ENCODE results near the gene RNLS. TPM values are rescaled to one million over a fixed set of nuclear protein-coding genes. Genes with fewer than 3 reads are reported as not detected.

Gene RNLS
- 1 to 10 TPM; 4.0 to 6.8 (median 4.4) TPM for total RNA-seq
- total RNA-seq (2013) = 8.8 TPM

DNA sequence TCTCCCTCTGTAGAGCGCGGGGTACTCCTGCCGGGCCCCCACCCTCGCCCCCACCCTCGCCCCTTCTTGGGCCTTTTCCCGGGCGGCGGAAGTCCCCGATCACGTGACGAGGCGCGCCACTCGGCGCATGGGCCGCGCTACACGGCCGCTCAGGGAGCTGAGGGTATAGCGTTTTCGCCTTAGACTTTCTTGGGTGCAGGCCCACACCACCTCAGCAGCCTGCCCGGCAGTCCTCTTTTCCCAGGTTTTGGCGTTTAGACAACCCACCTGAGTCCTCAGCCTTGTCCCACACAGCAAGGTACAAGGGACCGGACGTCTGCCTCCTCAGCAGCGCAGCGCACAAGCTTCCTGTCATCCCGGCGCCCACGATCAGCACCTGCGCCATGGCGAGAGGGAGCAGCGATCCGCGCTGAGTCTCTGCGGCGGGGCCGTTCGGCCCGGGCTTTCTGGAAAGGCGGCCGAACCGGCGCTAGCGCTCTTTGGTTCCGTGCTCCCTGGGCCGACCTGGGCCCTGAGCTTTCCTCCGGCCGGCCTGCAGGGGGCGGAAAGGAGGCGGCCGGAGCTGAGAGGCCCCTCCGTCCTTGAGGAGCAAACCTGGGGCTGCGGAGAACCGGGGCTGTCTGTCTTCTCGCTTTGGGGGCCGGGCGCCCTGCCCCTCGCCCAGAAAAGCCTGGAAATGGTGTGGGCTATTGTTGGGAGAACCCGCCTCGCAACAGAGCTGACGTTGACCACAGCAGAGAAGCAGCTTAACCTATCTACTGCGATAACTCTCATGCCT is at the start of gene RNLS:
Gene RNLS, minus strand, starts transcription at position 513 of the 778 bp plus-strand sequence.
- peak within 1 kb of the TSS; percentile 80 for H3K27ac ChIP-seq (ENCODE audit: low read length)
- TF ChIP-seq, protein P1, sequence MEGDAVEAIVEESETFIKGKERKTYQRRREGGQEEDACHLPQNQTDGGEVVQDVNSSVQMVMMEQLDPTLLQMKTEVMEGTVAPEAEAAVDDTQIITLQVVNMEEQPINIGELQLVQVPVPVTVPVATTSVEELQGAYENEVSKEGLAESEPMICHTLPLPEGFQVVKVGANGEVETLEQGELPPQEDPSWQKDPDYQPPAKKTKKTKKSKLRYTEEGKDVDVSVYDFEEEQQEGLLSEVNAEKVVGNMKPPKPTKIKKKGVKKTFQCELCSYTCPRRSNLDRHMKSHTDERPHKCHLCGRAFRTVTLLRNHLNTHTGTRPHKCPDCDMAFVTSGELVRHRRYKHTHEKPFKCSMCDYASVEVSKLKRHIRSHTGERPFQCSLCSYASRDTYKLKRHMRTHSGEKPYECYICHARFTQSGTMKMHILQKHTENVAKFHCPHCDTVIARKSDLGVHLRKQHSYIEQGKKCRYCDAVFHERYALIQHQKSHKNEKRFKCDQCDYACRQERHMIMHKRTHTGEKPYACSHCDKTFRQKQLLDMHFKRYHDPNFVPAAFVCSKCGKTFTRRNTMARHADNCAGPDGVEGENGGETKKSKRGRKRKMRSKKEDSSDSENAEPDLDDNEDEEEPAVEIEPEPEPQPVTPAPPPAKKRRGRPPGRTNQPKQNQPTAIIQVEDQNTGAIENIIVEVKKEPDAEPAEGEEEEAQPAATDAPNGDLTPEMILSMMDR (IDR thresholded peaks at IDR 0.05) = peak; percentile 73
- peaks cover 5% of the 10 kb centered on the region for H3K27me3 ChIP-seq (ENCODE audit: control insufficient read depth, insufficient read depth, low read length)
- H3K4me3 ChIP-seq (ENCODE audit: low read length) = peak within 1 kb of the TSS; percentile 74
- no peaks in the 10 kb centered on the region for H3K36me3 Mint-ChIP-seq
- no peaks in the 10 kb centered on the region for H3K36me3 ChIP-seq (ENCODE audit: control insufficient read depth, insufficient read depth, low read length)
- no peaks in the 10 kb centered on the region for H3K9me3 Mint-ChIP-seq
- ATAC-seq (peak; percentile 85 to 87 (median 86)), DNase-seq (peak; percentile 55 to 82)
- peak within 1 kb of the TSS; percentile 88 to 94 for H3K27ac Mint-ChIP-seq
- 2% methylated on average over 61 of the region's 63 CpGs for WGBS (ENCODE audit: insufficient coverage)
- no peaks in the 10 kb centered on the region for H3K9me3 ChIP-seq (ENCODE audit: control insufficient read depth, insufficient read depth, low read length)
- H3K4me3 Mint-ChIP-seq = peak within 1 kb of the TSS; percentile 94
- intact Hi-C loops (cut with micrococcal nuclease) = no loop called here
- peaks cover 11 to 12% of the 10 kb centered on the region in 2 donors for H3K4me1 Mint-ChIP-seq
- H3K27me3 Mint-ChIP-seq (ENCODE audit: low read depth in 2 of 2) = peaks cover 12 to 22% of the 10 kb centered on the region in 2 donors
- H3K4me1 ChIP-seq (ENCODE audit: control insufficient read depth, insufficient read depth, low read length) = peaks cover 6% of the 10 kb centered on the region

DNA sequence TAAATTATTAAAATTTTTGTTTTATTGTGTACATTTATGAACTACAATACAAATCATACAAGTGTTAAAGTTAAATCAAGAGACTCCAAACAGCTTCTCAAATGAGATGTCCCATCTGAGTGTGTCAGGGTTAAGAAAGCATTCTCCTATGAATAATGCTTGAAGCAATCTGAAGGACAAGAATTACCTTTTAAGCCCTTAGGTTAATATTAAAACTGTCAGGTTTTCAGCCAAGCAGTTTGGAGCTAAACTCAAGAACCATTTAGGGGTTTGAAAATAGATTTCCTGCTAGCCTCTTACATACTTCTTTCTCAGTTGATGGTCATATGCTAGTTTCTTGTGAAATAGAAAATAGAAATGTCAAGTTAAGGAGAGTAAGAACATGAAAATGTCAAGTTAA is 41.7 kb upstream of the RNLS start:
- H3K4me3 Mint-ChIP-seq = no peak overlapping the region
- no peak overlapping the region for H3K27ac Mint-ChIP-seq
- Histone ChIP-seq H3K9me3 (ENCODE audit: control insufficient read depth, insufficient read depth, low read length) (no peaks in the 10 kb centered on the region), H3K36me3 (ENCODE audit: control insufficient read depth, insufficient read depth, low read length) (no peaks in the 10 kb centered on the region), H3K27me3 (ENCODE audit: control insufficient read depth, insufficient read depth, low read length) (no peaks in the 10 kb centered on the region), H3K27ac (ENCODE audit: low read length) (no peak overlapping the region), H3K4me3 (ENCODE audit: low read length) (no peak overlapping the region), H3K4me1 (ENCODE audit: control insufficient read depth, insufficient read depth, low read length) (no peaks in the 10 kb centered on the region)
- DNase-seq = no peak
- peaks cover 0 to 3% of the 10 kb centered on the region in 2 donors for H3K27me3 Mint-ChIP-seq (ENCODE audit: low read depth in 2 of 2)
- H3K9me3 Mint-ChIP-seq = no peaks in the 10 kb centered on the region
- intact Hi-C loops (cut with micrococcal nuclease) = no loop called here
- no peaks in the 10 kb centered on the region for H3K36me3 Mint-ChIP-seq
- TF ChIP-seq, protein P1 (IDR thresholded peaks at IDR 0.05) = no peak
- ATAC-seq = no peak
- no peaks in the 10 kb centered on the region for H3K4me1 Mint-ChIP-seq

DNA sequence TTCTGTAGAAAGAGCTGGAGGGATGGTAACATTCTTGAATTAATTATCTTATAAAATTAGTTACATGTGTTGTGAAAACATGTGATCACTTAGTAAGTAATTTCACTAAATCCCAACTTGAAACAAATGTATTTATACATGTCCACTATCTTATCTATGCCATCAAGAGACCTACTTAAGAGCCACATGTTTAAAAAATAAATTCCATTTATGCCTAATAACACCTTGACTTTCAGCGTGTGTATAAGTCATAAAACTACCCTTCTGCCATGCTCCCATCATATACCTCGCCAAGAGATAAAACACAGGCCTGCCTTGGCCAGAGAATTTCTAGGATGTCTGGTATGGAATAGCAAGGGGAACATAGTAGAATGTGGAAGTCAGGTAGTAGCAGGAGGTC is 40.7 kb upstream of the RNLS start:
- TF ChIP-seq, protein P1 (IDR thresholded peaks at IDR 0.05) = no peak
- Histone ChIP-seq H3K27me3 (ENCODE audit: control insufficient read depth, insufficient read depth, low read length) (no peaks in the 10 kb centered on the region), H3K27ac (ENCODE audit: low read length) (no peak overlapping the region), H3K9me3 (ENCODE audit: control insufficient read depth, insufficient read depth, low read length) (no peaks in the 10 kb centered on the region), H3K36me3 (ENCODE audit: control insufficient read depth, insufficient read depth, low read length) (no peaks in the 10 kb centered on the region), H3K4me1 (ENCODE audit: control insufficient read depth, insufficient read depth, low read length) (no peaks in the 10 kb centered on the region), H3K4me3 (ENCODE audit: low read length) (no peak overlapping the region)
- Mint-ChIP-seq H3K27ac (no peak overlapping the region), H3K4me3 (no peak overlapping the region), H3K4me1 (no peaks in the 10 kb centered on the region), H3K36me3 (no peaks in the 10 kb centered on the region), H3K27me3 (ENCODE audit: low read depth in 2 of 2) (peaks cover 0 to 3% of the 10 kb centered on the region in 2 donors), H3K9me3 (no peaks in the 10 kb centered on the region)
- DNase-seq (no peak), ATAC-seq (no peak)
- WGBS (ENCODE audit: insufficient coverage) = 100% methylated on average over 1 of the region's 2 CpGs
- intact Hi-C loops (cut with micrococcal nuclease) = no loop called here

DNA sequence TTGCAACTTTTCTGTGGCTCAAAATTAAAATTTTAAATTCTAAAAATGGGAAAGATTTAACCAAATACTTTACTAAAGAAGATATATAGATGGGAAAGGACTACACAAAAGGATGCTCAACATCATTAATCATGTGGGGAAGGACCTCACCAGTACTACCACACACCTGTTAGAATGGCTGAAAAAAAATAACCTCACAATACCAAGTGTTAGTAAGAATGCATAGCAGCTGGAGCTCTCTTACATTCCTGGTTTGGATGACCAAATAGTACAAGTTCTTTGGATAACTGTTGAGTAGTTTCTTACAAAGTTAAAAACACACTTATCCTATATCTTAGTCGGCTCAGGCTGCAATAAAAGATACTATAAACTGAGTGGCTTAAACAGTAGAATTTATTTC is 37.3 kb upstream of the RNLS start:
- no peak overlapping the region for H3K4me3 ChIP-seq (ENCODE audit: low read length)
- WGBS (ENCODE audit: insufficient coverage) = 88% methylated on average over 1 of the region's 1 CpG
- no peaks in the 10 kb centered on the region for H3K9me3 ChIP-seq (ENCODE audit: control insufficient read depth, insufficient read depth, low read length)
- ATAC-seq (no peak), DNase-seq (no peak)
- TF ChIP-seq, protein P1 (IDR thresholded peaks at IDR 0.05) = no peak
- no peak overlapping the region for H3K27ac ChIP-seq (ENCODE audit: low read length)
- no peaks in the 10 kb centered on the region for H3K36me3 ChIP-seq (ENCODE audit: control insufficient read depth, insufficient read depth, low read length)
- intact Hi-C loops (cut with micrococcal nuclease) = no loop called here
- H3K27me3 ChIP-seq (ENCODE audit: control insufficient read depth, insufficient read depth, low read length) = no peaks in the 10 kb centered on the region
- Mint-ChIP-seq H3K27ac (no peak overlapping the region), H3K9me3 (no peaks in the 10 kb centered on the region), H3K27me3 (ENCODE audit: low read depth in 2 of 2) (peaks cover 0 to 3% of the 10 kb centered on the region in 2 donors), H3K36me3 (no peaks in the 10 kb centered on the region), H3K4me3 (no peak overlapping the region), H3K4me1 (no peaks in the 10 kb centered on the region)
- no peaks in the 10 kb centered on the region for H3K4me1 ChIP-seq (ENCODE audit: control insufficient read depth, insufficient read depth, low read length)
